GM19035 (cell line): Measurements from ENCODE around the gene MMD.
A peak's percentile ranks its signal among the peaks of the same experiment; 100 is the strongest.
"Not testable (repeated sequence)": the region's sequence is repeated elsewhere in the genome, so short reads cannot be mapped to it uniquely, and the experiment has no call there.

ENCODE experiments used
- ATAC-seq: cut with Tn5 transposase; IDR thresholded peaks from one replicate; pipeline ENCODE4 v1.9.1; 2021; ENCODE audit not compliant: unreplicated experiment

MMD gene

GRCh38 chr17:55423535-55423934 is 1.9 kb upstream of the MMD start:
- ATAC-seq = no peak

- not testable (repeated sequence) for ATAC-seq
These were observed 1.2 kb upstream of the MMD start for GRCh38 chr17:55422828-55423164.

- no peak for ATAC-seq
These were observed 858 bp downstream of the MMD start for GRCh38 chr17:55420776-55421178.

GRCh38 chr17:55420067-55420775 is 1.4 kb downstream of the MMD start:
- ATAC-seq = peak; percentile 25

GRCh38 chr17:55418369-55419268 is 3.0 kb downstream of the MMD start:
- no peak for ATAC-seq

- no peak for ATAC-seq
These were observed 4.0 kb downstream of the MMD start for GRCh38 chr17:55417411-55418268.

- ATAC-seq = no peak
These were observed 5.1 kb downstream of the MMD start for GRCh38 chr17:55416470-55417052.

- no peak for ATAC-seq
These were observed 5.6 kb downstream of the MMD start for GRCh38 chr17:55416000-55416399.

- no peak for ATAC-seq
These were observed 6.7 kb downstream of the MMD start for GRCh38 chr17:55414983-55415382.

- ATAC-seq = no peak
These were observed 7.7 kb downstream of the MMD start for GRCh38 chr17:55413825-55414489.

GRCh38 chr17:55411463-55411855 is 10.2 kb downstream of the MMD start:
- ATAC-seq = no peak

- ATAC-seq = no peak
These were observed 10.7 kb downstream of the MMD start for GRCh38 chr17:55410722-55411462.

- no peak for ATAC-seq
These were observed 12.4 kb downstream of the MMD start for GRCh38 chr17:55409030-55409800.

GRCh38 chr17:55407641-55408566 is 13.7 kb downstream of the MMD start:
- no peak for ATAC-seq

- ATAC-seq = no peak
These were observed 16.0 kb downstream of the MMD start for GRCh38 chr17:55405600-55405999.

GRCh38 chr17:55404197-55404596 is 17.4 kb downstream of the MMD start:
- ATAC-seq = not testable (repeated sequence)

GRCh38 chr17:55402374-55402773 is 19.3 kb downstream of the MMD start:
- ATAC-seq = no peak

- no peak for ATAC-seq
These were observed 22.9 kb downstream of the MMD start for GRCh38 chr17:55398689-55399088.
